Right forelimb (tissue), 1 donor: Measurements from ENCODE around the gene COX6A2.
"Not testable (repeated sequence)": the region's sequence is repeated elsewhere in the genome, so short reads cannot be mapped to it uniquely, and the experiment has no call there.

ENCODE experiments used
- DNase-seq: peaks from one replicate; pipeline ENCODE4 v3.0.0-alpha.2; 2018

The COX6A2 gene

DNA sequence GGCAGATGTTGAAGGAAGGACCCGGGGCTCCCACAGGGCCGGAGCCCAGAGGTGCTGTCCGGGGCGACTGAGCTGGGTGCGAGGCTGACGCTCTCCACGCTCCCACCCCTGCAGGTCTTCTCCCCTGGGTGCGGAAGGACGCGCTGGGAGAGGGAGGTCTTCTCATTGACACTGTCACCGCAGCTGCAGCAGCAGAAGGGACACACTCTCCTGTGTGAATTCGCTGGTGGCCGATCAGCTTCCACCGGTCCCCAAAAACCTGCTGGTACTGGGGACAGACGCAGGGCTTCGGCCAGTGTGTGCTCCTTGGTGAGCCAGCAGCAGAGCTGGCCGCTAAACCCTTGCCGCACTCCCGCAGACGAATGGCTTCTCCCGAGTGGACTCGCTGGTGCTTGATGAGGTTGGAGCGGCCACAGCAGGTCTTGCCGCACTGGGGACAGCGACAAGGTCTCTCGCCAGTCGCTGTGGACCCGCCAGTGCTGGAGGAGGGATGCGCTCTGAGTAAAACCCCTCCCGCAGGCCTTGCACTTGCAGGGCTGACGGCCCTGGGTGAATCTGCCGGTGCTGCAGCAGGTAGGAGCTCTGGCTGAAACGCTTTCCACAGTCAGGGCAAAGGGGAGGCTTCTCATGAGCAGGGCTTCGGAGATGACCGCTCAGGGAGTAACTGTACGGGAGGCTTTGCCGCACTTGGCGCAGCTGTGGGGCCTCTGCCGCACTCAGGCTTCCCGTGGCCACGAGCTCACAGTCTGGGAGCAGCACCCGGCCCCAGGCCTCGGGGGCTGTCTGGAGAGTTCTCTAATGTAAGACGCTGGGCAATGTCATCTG lies 8.3 kb upstream of the COX6A2 start:
- no peak for DNase-seq

DNA sequence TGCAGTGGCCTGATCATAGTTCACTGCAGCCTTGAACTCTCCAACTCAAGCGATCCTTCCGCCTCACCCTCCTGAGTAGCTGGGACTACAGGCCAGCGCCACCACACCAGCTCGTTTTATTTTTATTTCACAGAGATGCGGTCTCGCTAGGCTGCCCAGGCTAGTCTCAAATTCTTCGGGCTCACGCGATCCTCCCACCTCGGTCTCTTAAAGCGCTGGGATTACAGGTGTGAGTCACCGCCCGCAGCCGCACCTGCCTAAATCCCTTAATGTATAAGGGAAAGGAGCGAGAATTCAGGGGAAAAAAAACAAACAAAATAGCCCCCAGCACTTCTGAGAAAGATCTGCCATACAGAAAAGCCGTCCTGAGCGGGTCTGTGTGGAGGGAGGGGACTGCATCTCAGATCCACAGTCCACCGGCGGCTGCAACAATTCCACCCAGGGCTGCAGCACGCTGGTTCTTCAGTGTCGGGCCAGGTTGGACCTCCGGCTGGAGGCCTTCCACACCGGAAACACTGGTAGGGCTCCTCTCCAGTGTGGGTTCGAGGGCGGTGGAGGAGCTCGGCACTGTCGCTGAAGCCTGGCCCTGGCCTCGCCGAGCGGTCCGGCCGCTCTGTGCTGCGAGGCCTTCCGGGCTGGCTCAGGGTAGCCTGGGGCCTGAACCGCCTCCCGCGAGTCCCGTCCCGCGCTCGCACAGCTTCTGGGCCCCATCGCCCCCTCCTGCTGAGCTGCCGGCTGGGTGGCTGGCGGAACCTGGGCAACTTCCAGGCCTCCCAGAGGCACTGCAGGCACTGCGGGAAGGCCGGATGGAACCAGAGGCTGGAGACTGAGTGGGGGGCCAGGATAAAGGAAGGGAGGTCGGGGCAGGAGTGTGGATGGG lies 7.4 kb upstream of the COX6A2 start:
- DNase-seq = no peak

DNA sequence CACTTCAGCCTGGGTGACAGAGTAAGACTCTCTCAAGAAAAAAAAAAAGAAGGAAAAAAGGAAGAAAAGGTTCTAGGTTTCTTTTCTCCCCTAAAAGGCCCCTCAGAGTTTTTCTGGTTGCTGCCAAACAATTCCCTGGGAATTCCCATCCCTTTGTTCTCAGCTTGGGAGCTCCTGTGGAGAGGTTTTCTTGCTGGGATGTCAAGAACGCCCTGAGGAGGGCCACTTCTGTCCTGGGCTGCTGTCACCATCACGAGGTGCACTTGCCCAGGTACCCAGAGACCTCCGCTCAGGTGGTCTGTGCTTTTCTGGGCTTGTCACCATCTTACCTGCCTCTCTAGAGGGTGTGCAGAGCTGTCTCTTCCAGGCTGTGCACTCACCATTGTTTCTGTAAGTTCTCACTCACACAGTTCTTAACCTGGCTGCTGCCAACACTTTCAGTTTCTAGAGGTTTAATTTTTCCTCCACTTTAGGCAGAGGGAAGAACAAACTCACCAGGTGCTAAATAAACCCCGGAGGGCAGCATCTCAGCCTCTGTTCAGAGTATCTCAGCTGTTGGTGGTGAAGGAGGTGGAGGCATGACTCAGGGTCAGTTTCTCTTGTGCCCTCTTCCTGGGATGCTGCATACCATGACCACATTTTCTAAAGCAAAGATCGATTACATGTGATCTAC lies 2.4 kb upstream of the COX6A2 start:
- DNase-seq = no peak

DNA sequence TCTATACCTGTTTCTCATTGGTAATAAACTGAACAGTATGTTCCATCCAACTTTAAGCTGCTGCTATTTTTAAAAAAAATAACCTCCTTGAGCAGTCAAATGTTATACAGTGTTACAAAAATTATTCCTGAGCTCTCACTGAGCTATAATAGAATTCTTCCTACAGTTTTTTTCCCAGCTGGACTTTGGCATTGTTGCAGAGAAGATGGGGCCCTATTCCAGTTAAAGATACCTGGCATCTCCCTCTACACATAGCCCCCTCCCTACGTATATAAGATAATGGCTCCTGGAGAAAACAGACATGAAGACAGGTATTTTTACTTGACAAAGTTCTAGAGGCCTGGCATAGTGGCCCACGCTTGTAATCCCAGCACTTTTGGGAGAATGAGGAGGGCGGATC lies 1.6 kb upstream of the COX6A2 start:
- no peak for DNase-seq

DNA sequence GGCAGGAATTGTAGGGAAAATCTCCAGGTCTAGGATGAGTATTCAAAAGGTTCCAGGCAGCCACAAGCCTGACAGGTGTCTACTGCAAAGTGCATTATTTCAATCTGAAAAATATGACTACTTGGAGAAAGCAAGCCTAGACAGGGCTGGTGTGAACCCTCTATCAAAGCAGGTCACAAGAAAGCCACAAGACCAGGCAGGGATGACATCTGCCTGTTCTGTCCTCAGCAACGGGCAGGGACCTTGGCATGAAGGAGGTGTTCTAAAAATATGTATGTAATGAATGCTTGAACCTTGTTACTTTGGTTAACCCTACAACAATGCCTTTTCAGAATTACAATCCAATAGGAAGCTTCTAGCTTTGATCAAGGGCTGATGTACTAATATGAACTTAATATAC lies 1.2 kb upstream of the COX6A2 start:
- no peak for DNase-seq

DNA sequence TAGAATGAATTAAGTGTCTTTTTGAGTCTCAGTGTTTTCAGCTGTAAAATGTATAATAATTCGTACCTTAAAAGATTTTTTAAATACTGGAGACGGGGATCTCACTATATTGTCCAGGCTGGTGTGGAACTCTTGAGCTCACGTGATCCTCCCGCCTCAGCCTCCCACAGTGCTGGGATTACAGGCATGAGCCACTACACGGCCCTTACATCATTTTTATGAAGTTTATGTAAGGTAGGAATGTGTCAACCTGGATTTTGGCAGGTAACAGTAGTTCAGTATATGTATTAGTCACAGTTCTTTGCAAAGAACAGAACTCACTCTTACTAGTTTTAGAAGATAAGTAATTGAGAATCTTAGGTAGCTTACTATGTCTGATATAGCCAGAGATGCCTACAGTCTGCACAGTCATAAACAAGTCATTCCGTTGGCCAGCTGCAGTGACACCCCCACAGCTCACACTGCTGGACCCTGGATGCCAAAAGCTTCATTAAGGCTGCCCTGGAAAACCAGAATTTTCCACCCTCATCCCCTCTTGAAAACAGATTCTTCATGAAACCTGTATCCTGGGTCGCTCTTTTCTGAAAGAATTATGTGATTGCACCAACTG lies 583 bp upstream of the COX6A2 start:
- DNase-seq = no peak

DNA sequence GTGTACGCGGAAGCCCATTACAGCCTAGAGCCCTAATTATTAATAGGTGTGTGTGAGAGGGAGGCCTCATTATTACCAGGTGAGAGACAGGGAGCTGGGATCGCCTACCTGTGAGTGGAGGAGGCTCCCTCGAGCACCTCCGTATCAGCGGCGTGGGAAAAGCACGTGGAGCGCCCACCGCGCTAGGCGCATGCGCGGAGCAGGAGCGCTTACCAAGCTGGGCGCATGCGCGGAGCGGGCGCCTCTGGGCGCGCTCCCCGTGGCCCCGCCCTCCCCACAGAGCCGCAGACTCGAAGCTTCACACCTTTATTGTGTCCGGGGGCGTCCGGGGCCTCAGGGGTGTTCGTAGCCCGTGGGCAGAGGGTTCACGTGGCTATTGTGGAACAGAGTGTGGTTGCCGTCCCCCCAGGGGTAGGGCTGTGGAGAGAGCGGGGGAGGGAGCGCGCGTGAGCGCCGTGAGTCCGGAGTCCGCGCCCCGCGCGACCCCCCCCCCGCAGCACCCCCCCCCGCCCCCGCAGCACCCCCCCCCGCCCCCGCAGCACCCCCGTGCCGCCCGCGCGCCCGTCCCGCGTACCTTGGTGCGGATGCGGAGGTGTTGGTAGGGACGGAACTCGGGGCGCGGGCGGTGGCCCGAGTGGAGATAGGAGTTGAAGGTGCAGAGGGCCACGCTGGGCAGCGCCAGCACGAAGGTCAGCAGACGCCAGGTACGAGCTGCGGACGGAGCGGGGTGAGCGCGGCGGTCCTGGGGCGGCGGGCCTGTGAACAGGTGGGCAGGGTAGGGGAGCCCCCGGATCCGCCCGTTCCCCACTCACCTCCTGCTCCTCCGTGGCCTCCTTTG lies 500 bp downstream of the COX6A2 start:
- peak; percentile 81 for DNase-seq

DNA sequence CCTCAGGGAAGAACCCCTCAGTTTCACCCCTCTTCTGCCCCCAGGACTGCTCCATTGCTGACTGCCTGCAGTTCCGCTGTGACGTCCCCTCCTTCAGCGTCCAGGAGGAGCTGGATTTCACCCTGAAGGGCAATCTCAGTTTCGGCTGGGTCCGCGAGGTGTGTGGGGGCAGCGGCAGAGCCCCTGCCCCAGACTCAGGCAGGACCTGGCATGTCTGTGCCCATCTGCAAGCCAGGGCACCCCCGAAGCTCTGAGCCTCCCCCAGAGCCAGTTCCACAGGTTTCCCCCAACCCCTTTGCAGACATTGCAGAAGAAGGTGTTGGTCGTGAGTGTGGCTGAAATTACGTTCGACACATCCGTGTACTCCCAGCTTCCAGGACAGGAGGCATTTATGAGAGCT lies 4.4 kb downstream of the COX6A2 start:
- no peak for DNase-seq

DNA sequence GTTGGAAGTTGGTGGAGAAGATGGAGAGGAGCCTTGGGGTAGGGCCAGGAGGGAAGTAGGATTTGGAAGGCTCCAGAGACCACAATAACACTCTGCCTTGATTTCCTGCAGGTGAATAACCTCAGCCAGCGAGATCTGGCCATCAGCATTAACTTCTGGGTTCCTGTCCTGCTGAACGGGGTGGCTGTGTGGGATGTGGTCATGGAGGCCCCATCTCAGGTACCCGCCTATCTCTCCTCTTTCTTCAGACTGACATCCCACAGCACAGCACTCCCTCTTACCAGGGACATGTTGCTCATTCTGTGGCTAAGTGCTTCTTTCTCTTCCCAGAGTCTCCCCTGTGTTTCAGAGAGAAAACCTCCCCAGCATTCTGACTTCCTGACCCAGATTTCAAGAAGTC lies 4.9 kb downstream of the COX6A2 start:
- DNase-seq = no peak

DNA sequence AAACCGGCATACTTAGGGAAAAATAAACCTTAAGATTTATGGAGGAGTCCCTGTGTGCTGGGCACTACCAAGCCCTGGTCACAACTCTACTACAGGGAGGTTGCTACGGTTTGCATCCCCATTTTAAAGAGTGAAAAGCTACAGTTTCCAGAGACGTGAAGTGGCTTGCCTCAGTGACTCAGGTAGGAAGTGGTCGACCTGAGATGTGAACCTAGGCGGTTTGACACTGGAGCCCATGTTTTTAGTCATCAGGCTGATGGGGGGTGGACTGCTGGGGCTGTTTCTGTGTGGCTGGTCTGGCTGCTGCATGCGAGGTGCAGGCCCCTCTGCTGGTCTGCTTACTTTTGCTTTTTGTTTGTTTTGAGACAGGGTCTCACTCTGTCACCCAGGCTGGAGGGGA lies 6.6 kb downstream of the COX6A2 start:
- no peak for DNase-seq

DNA sequence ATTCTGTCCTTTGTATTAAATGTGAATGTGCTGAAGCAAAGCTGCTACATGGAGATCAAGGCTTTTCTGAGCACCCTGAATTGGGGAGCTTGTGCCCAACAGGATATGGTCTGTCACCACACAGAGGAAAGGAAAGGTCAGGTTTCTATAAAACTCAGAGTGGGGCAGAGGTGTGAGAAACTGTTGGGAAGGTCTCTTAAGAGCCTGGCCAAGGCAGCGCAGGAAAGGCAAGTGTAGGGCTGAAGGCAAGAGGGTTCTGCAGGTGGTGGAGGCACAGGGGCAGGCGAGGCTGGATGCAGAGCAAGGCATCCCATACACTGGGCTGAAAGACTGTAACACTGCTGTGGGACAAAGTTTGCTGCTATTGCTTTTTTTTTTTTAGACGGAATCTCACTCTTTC lies 8.1 kb downstream of the COX6A2 start:
- DNase-seq = no peak

DNA sequence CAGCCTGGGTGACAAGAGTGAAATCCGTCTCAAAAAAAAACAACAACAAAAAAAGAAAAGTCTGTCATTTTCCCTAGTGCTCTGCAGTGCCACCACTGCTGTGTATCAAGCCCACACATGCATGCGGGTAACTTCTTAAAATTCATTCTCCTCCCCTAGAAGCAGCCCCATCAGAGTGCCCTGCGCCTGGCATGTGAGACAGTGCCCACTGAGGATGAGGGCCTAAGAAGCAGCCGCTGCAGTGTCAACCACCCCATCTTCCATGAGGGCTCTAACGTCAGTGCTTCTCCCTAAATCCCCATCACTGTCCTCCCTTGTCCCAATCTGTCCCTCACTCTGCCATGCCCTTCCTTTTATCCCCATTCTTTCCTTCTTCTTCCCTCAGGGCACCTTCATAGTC lies 10.2 kb downstream of the COX6A2 start:
- no peak for DNase-seq

DNA sequence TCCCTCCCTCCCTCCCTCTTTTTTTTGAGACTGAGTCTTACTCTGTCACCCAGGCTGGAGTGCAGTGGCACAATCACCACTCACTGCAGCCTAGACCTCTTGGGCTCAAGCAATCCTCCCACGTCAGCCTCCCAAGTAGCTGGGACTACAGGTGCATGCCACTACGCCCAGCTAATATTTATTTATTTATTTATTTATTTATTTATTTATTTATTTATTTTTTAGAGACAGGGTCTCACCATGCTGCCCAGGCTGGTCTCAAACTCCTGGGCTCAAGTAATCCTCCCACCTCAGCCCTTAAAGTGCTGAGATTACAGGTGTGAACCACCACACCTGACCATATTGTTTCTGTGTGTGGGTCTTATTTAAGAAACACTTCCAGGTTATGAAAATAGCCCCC lies 11.1 kb downstream of the COX6A2 start:
- DNase-seq = not testable (repeated sequence)

DNA sequence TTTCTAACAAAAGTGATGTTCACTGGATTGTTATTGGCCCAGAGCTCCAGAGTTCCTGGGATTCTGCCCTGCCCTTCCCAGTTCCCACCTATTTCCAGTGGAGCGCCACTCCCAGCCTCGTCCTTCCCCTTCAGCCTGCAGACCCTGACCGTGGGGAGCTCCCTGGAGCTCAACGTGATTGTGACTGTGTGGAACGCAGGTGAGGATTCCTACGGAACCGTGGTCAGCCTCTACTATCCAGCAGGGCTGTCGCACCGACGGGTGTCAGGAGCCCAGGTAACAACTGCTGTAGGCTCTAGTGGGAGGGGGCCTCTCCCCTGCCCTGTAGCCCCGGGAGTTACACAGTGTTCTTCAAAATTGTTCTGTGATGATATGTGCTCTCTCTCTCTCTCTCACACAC lies 11.8 kb downstream of the COX6A2 start:
- no peak for DNase-seq

DNA sequence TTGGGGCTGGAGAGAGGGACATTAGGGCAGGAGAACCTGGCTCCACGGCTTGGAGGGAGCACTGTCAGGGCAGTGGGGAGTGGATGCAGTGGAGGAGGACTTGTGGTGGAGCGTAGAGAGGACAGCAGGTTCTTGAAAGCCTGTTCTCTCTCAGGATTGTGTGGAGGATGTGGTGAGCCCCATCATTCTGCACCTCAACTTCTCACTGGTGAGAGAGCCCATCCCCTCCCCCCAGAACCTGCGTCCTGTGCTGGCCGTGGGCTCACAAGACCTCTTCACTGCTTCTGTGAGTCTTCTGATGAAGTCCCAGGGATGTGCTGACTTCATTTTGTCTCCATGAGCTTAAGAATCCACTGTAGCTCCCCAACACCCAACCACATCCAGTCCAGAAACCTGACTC lies 13.5 kb downstream of the COX6A2 start:
- DNase-seq = no peak

DNA sequence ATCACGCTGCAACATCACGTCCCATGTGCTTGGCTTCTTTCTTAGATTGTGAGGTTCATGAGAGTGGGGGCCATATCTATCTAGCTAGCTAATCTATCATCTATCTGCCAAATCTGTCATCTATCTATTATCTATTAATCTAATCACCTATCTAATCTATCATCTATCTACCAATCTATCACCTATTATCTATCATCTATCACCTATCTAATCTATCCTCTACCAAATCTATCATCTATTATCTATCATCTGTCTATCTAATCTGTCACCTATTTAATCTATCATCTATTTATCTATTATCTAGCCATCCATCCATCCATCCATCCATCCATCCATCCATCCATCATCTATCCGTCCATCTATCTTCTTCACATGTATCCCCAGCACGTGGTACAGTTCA lies 14.2 kb downstream of the COX6A2 start:
- no peak for DNase-seq

DNA sequence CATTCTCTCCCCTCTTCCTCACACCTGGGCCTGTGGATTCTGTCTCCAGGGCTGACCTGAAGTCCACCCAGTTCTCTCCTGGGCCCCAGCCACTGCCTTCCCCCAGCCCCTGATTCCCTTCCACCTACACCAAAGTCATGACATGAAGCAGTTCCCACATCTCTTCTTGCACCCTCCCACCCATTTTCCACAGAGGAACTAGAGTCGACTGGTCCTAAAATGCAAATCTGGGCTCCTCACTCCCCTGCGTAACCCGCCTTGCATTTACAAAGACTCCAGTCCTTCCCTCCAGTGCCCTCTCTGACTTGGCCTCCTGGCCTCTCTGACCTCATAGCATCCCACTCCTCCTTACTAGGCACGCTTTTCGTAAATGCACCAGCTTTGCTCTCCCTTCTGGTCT lies 14.8 kb downstream of the COX6A2 start:
- DNase-seq = no peak

DNA sequence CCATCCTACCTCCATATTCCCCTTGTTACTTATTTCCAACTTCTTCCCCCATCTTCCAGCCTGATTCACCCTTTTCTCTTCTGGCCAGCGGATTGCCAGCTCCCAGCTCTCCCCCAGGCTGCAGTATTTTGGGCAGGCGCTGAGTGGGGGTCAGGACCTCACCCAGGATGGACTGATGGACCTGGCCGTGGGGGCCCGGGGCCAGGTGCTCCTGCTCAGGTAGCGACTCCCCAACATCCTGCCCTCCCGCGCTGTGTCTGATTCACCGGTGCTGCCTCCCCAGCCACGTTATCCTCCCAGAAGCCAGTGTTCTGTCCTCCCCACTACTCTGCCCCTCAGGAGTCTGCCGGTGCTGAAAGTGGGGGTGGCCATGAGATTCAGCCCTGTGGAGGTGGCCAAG lies 15.4 kb downstream of the COX6A2 start:
- no peak for DNase-seq

DNA sequence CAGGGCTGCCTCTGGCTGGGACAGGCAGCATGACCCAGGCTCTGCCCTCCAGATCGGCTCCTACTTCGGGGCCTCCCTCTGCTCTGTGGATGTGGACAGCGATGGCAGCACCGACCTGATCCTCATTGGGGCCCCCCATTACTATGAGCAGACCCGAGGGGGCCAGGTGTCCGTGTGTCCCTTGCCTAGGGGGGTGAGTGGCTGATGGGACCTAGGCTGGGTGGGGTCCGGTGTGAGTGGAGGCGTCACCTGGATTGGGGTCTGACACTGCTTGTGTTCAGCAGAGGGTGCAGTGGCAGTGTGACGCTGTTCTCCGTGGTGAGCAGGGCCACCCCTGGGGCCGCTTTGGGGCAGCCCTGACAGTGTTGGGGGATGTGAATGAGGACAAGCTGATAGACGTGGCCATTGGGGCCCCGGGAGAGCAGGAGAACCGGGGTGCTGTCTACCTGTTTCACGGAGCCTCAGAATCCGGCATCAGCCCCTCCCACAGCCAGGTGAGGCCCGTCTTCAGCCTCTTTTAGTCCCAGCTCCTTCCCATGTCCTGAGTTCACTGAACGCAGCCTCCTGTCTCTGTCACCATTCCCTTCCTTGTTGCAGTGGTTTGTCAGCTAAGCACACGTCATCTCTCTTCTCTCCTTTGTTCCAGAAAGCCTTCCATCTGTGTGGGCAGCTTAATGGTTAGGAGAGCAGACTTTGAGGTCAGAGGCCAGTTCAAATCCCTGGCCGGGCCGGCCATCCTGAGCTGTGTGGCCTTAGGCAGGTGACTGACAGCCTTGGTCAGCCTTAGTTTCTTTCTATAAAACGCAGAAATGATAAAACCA lies 16.9 kb downstream of the COX6A2 start:
- DNase-seq = no peak

DNA sequence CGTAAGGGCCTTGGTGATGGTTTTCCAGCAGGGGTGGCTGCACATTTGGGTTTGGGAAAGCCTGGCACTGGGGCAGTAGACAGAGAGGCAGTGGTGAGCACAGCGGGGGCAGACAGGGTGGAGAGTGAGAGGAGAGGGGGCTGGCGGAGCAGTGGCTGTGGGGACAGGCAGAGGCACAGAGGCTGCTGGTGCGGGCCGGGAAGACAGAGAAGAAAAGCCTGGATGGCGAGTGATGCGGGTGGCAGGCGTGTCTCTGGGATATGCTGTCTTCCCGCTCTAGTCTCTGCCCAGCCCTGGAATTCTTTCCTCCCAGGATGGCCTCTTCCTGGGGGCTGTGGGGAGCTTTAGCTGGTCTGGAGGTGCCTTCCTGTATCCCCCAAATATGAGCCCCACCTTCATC lies 18.1 kb downstream of the COX6A2 start:
- DNase-seq = no peak

DNA sequence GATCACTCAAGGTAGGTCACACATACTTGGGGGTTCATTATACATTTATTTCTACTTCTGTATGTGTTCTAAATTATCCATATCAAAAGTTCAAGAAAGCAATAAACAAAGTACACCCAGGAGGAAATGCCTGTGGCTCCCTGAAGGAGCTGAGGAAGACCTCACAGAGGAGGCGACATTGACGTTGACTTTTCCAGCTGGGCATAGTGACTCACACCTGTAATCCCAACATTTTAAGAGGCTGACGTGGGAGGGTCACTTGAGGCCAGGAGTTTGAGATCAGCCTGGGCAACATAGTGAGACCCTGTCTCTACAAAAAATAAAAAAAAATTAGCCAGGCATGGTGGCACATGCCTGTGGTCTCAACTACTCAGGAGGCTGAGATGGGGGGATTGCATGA lies 18.7 kb downstream of the COX6A2 start:
- DNase-seq = no peak
